GM23248 (cell line): Measurements from ENCODE around the gene SFMBT2.

Source experiments
- EZH2 ChIP-seq: fragments of 200-600 bp; sonication (generic); IDR thresholded peaks from 2 replicates; pipeline ENCODE4 v1.6.1; 2018; ENCODE audit warnings: antibody characterized with exemption, mild to moderate bottlenecking; ENCODE audit not compliant: insufficient read depth, poor library complexity, severe bottlenecking
- EZH2phosphoT487 ChIP-seq: fragments of 200-600 bp; sonication (generic); IDR thresholded peaks from 2 replicates; pipeline ENCODE4 v1.6.1; 2018; ENCODE audit warnings: antibody characterized with exemption, moderate library complexity, mild to moderate bottlenecking, low read depth; ENCODE audit not compliant: insufficient read depth

DNA sequence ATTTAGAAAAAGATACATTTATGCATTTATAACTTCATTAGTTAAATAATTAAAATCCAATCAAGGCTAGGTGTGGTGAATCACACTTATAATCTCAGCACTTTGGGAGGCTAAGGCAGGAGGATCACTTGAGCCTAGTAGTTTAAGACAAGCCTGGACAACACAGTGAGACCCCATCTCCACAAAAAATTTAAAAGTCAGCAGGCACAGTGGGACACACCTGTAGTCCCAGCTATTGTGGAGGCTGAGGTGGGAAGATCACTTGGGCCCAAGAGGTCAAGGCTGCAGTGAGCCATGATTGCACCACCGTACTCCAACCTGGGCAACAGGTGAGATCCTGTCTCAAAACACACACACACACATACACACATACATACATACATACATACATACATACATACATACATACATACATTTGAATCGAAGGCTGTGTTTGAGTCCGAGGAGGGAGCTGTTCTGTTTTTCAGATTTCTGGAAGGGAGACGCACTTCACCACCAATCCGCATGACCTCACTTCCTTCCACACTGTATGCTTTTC is 30.1 kb downstream of the SFMBT2 start:
- TF ChIP-seq EZH2 (no peak), EZH2phosphoT487 (no peak)
